ENCODE results near the gene CIAO3. TPM values are rescaled to one million over a fixed set of nuclear protein-coding genes. Genes with fewer than 3 reads are reported as not detected.

The CIAO3 gene
- total RNA-seq, 4 donors from 2014 or later: 35.2 to 110 (median 52.0) TPM

DNA sequence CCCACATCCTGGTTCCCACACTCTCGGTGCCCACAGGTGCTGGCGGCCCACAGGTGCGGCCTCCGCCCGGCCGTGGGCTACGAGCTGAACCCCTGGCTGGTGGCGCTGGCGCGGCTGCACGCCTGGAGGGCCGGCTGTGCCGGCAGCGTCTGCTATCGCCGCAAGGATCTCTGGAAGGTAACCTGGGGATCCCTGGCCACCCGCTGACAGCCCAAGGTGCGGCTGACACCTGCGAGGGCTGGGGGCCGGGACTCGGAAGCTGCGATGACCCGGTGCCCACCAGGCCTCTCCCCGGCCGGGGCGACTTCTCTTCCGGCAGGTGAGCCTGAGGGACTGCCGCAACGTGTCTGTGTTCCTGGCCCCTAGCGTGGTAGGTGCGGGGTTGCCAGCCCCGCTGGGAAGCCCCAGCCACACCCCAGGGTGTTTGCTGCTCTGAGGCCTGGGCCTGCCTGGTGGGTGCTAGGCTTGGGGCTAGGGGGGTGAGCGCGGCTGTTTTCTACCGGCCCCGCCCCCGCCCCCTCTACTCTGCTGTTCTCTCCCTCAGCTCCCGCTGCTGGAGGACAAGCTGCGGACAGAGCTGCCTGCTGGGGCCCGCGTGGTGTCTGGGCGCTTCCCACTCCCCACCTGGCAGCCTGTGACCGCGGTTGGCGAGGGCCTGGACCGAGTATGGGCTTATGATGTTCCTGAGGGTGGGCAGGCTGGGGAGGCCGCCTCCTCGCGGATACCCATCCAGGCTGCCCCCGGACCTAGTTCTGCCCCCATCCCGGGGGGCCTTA is 18.8 kb downstream of the CIAO3 start:
- H3K4me3 ChIP-seq: peak overlapping the region; percentile 66
- no peak for DNase-seq (ENCODE audit: low spot score in 2 of 2)
- TF ChIP-seq, protein P1, sequence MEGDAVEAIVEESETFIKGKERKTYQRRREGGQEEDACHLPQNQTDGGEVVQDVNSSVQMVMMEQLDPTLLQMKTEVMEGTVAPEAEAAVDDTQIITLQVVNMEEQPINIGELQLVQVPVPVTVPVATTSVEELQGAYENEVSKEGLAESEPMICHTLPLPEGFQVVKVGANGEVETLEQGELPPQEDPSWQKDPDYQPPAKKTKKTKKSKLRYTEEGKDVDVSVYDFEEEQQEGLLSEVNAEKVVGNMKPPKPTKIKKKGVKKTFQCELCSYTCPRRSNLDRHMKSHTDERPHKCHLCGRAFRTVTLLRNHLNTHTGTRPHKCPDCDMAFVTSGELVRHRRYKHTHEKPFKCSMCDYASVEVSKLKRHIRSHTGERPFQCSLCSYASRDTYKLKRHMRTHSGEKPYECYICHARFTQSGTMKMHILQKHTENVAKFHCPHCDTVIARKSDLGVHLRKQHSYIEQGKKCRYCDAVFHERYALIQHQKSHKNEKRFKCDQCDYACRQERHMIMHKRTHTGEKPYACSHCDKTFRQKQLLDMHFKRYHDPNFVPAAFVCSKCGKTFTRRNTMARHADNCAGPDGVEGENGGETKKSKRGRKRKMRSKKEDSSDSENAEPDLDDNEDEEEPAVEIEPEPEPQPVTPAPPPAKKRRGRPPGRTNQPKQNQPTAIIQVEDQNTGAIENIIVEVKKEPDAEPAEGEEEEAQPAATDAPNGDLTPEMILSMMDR (IDR thresholded peaks at IDR 0.05): no peak
- no peak for TF ChIP-seq POLR2AphosphoS5 (IDR thresholded peaks at IDR 0.05)
- no peak for TF ChIP-seq POLR2A (IDR thresholded peaks at IDR 0.05)
- no peak for TF ChIP-seq EP300 (IDR thresholded peaks at IDR 0.05)
- WGBS: 30% methylated on average over 8 of the region's 51 CpGs
- H3K27me3 ChIP-seq: peaks cover 28% of the 10 kb centered on the region
- H3K27ac ChIP-seq: no peak overlapping the region
- H3K9me3 ChIP-seq: no peaks in the 10 kb centered on the region
- H3K4me1 ChIP-seq: peaks cover 37% of the 10 kb centered on the region
- no peaks in the 10 kb centered on the region for H3K36me3 ChIP-seq

DNA sequence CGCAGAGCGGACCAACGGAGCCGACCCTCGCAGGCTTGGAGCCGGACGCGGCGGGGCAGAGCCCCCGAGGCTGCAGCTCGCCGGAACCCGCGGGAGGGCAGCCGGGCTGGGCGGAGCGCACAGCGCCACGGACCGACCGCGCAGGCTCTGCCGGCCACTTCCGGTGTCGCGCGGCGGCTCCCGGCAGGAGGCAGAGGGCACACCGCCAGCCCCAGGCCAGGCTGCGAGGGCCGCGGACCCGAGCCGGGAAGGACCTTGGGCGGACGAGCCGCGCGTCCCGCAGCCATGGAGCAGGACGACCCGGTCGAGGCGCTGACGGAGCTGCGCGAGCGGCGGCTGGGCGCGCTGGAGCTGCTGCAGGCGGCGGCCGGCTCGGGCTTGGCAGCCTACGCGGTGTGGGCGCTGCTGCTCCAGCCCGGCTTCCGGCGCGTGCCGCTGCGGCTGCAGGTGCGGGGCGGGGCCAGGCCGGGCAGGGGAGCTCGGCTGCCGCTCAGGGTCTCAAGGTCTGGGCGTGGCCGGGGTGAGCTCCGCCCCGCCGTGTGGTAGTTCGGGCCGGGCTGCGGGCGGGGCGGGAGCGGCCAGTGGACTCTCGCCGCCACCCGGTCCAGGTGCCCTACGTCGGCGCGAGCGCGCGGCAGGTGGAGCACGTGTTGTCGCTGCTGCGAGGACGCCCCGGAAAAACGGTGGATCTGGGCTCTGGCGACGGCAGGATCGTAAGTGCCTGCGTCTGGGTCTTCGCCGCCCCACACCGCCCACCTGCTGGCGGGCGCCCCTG is 19.6 kb downstream of the CIAO3 start, which contains the start of gene ANTKMT:
Gene ANTKMT, plus strand, starts transcription at position 157 of the 775 bp plus-strand sequence. Its CDS starts 129 bp downstream, at position 286.
- WGBS: 0% methylated on average over 3 of the region's 106 CpGs
- Histone ChIP-seq H3K4me1 (peaks cover 35% of the 10 kb centered on the region), H3K36me3 (no peaks in the 10 kb centered on the region), H3K4me3 (peak within 1 kb of the TSS; percentile 66), H3K27ac (peak within 1 kb of the TSS; percentile 49), H3K9me3 (no peaks in the 10 kb centered on the region), H3K27me3 (peaks cover 28% of the 10 kb centered on the region)
- TF ChIP-seq POLR2A (IDR thresholded peaks at IDR 0.05) (no peak), POLR2AphosphoS5 (IDR thresholded peaks at IDR 0.05) (peak in 1 of 3 donors; percentile 4)
- DNase-seq (ENCODE audit: low spot score in 2 of 2): no peak

DNA sequence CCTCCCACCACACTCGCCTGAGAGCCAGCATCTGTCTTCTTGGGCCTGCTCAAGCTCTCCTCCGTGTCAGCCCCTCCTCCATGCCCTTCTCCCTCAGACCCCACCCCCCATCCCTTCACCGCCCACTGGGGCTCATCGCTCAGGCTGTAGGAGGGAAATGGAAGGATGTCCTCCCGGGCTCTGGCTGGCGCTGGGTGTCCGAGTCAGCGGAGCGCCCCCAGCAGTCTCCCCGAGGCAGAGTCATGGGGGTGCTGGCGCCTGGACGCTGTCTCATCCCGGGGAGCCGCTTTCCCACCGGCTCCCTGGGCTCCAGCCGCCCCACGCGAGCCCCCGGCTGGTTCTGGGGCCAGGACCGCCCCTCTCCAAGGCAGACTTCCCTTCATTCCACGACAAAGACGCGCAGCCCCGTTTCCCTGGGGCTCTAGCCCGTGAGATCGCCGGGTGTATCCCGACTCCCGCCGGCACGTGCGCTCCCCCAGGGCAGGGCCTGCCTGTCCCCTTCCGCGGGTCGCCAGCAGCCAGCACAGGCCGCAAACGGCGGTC is 20.3 kb downstream of the CIAO3 start:
- Histone ChIP-seq H3K4me1 (peaks cover 37% of the 10 kb centered on the region), H3K9me3 (no peaks in the 10 kb centered on the region), H3K27ac (peak overlapping the region; percentile 49), H3K36me3 (no peaks in the 10 kb centered on the region), H3K4me3 (peak overlapping the region; percentile 66), H3K27me3 (peaks cover 28% of the 10 kb centered on the region)
- DNase-seq (ENCODE audit: low spot score in 2 of 2): no peak
- TF ChIP-seq POLR2A (IDR thresholded peaks at IDR 0.05) (no peak), EP300 (IDR thresholded peaks at IDR 0.05) (no peak), POLR2AphosphoS5 (IDR thresholded peaks at IDR 0.05) (no peak)
- TF ChIP-seq, protein P1 (IDR thresholded peaks at IDR 0.05): no peak
- WGBS: 2% methylated on average over 11 of the region's 38 CpGs

DNA sequence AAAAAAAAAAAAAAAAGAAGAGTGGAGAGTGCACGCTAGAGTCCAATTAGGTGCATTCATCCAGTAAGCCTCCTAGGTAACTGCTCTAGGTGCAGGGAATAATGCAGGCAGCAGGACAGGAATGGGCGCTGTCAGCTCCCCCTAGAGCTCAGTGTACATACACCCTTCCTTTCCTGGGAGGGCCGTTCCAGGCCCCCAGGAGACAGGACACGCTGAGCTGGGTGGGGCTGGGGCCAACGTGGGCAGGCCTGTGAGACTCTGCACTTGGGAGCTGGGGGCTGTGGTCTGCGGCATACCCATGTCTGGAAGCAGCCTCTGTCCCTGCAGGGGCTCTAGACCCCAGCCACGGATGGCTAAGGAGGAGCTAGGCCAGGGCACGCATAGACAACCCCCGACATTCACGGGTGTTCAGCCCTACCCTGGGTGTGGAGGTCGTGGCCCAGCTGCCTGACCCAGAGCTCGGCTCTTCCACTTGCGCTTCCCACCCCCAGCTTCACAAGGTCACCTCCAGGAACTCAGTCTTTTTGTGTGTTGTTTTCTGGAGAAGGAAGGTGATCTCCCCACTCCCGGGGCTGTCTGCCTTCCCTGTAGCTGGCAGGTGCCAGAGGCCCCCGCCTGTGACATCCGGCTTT is 20.9 kb downstream of the CIAO3 start:
- Histone ChIP-seq H3K4me3 (peak overlapping the region; percentile 66), H3K4me1 (peaks cover 41% of the 10 kb centered on the region), H3K27ac (no peak overlapping the region), H3K27me3 (peaks cover 29% of the 10 kb centered on the region), H3K36me3 (no peaks in the 10 kb centered on the region), H3K9me3 (no peaks in the 10 kb centered on the region)
- no peak for DNase-seq (ENCODE audit: low spot score in 2 of 2)
- no peak for TF ChIP-seq POLR2AphosphoS5 (IDR thresholded peaks at IDR 0.05)
- 10% methylated on average over 12 of the region's 16 CpGs for WGBS

DNA sequence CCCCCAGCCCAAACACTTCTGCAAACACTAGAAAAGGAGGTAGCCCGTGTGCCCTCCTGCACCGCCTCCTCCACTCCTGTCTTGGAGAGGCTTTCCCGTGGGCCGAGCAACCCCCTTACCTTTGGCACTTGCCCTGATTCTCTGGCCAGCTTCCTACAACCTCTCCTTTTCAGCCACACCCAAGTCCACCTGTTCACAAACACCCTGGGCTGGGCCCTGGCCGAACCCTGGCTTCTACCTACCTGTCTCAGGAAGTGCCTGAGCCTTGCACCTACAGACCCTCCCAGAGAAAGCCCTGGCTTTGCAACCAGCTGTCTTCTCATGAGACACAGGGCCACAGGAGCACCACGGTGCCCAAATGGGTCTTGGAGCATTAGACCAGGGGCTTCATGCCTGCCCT is 21.9 kb downstream of the CIAO3 start:
- Histone ChIP-seq H3K4me1 (peaks cover 48% of the 10 kb centered on the region), H3K36me3 (no peaks in the 10 kb centered on the region), H3K9me3 (no peaks in the 10 kb centered on the region), H3K27ac (no peak overlapping the region), H3K4me3 (no peak overlapping the region), H3K27me3 (peaks cover 36% of the 10 kb centered on the region)
- 73% methylated on average over 6 of the region's 6 CpGs for WGBS
- no peak for TF ChIP-seq EP300 (IDR thresholded peaks at IDR 0.05)
- no peak for DNase-seq (ENCODE audit: low spot score in 2 of 2)

DNA sequence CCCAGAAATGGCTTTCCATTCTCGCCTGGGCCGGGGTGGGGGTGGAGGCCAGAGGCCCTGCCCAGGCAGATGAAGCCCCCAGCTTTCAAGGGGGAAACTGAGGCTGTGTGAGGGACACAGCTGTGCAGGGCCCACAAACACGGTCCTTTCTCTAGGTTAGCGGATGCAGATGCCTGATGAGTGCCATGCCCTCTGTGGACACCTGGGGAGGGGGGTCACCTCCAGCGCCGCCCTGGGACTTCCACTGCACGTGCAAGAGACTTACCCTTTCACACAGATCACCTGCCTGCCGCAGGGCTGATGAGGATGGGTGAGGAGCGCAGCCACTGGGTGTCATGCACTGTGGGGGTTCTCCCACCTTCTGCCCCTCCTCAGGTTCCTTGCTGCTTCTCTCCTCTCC is 22.4 kb downstream of the CIAO3 start:
- H3K4me1 ChIP-seq: peaks cover 48% of the 10 kb centered on the region
- no peak overlapping the region for H3K27ac ChIP-seq
- TF ChIP-seq POLR2A (IDR thresholded peaks at IDR 0.05) (no peak), POLR2AphosphoS5 (IDR thresholded peaks at IDR 0.05) (no peak), EP300 (IDR thresholded peaks at IDR 0.05) (no peak)
- TF ChIP-seq, protein P1 (IDR thresholded peaks at IDR 0.05): no peak
- no peak for DNase-seq (ENCODE audit: low spot score in 2 of 2)
- no peaks in the 10 kb centered on the region for H3K36me3 ChIP-seq
- 96% methylated on average over 8 of the region's 9 CpGs for WGBS
- H3K27me3 ChIP-seq: peaks cover 40% of the 10 kb centered on the region
- no peaks in the 10 kb centered on the region for H3K9me3 ChIP-seq
- H3K4me3 ChIP-seq: no peak overlapping the region

Measured in suprapubic skin (tissue), 4 donors.